Skin epidermis (tissue), 12 donors: ENCODE measurements around the gene AVP.

ENCODE experiments used
- H3K27ac ChIP-seq, 21 experiments: fragments of 200-600 bp; sonication (generic) in 11 of 21; one replicate each; pipeline ENCODE4 v1.5.0; 2020; ENCODE audit warnings: mild to moderate bottlenecking in 3 of 21, inconsistent platforms in 2 of 21, moderate library complexity in 2 of 21
- H3K4me3 ChIP-seq, 7 experiments: fragments of 200-600 bp; sonication (generic) in 2 of 7; one replicate each; pipeline ENCODE4 v1.5.0; 2020; ENCODE audit warnings: inconsistent platforms in 2 of 7, mild to moderate bottlenecking in 2 of 7, moderate library complexity in 1 of 7

AVP gene

GRCh38 chr20:3111995-3112394 lies 27.5 kb upstream of the AVP start:
- Histone ChIP-seq H3K4me3 (no peak overlapping the region), H3K27ac (no peak overlapping the region)

GRCh38 chr20:3111507-3111906 lies 27.0 kb upstream of the AVP start:
- Histone ChIP-seq H3K4me3 (no peak overlapping the region), H3K27ac (no peak overlapping the region)

GRCh38 chr20:3109350-3110302 lies 25.1 kb upstream of the AVP start:
- Histone ChIP-seq H3K27ac (no peak overlapping the region), H3K4me3 (no peak overlapping the region)

GRCh38 chr20:3107464-3108025 lies 23.0 kb upstream of the AVP start:
- no peak overlapping the region for H3K4me3 ChIP-seq
- H3K27ac ChIP-seq: no peak overlapping the region

- Histone ChIP-seq H3K4me3 (no peak overlapping the region), H3K27ac (no peak overlapping the region)
These were observed 22.3 kb upstream of the AVP start for GRCh38 chr20:3106658-3107463.

GRCh38 chr20:3106185-3106584 lies 21.7 kb upstream of the AVP start:
- Histone ChIP-seq H3K27ac (no peak overlapping the region), H3K4me3 (no peak overlapping the region)

GRCh38 chr20:3105256-3106137 lies 21.0 kb upstream of the AVP start:
- no peak overlapping the region for H3K4me3 ChIP-seq
- no peak overlapping the region for H3K27ac ChIP-seq

GRCh38 chr20:3103369-3104032 lies 19.0 kb upstream of the AVP start:
- no peak overlapping the region for H3K27ac ChIP-seq
- no peak overlapping the region for H3K4me3 ChIP-seq

- H3K27ac ChIP-seq: no peak overlapping the region
These were observed 18.2 kb upstream of the AVP start for GRCh38 chr20:3102575-3103368.

GRCh38 chr20:3101737-3102574 lies 17.4 kb upstream of the AVP start:
- Histone ChIP-seq H3K4me3 (no peak overlapping the region), H3K27ac (no peak overlapping the region)

More at GRCh38 chr20:3102575-3103368, 18.2 kb upstream of the AVP start:
- H3K4me3 ChIP-seq: no peak overlapping the region

GRCh38 chr20:3101251-3101650 lies 16.7 kb upstream of the AVP start:
- no peak overlapping the region for H3K27ac ChIP-seq
- no peak overlapping the region for H3K4me3 ChIP-seq

GRCh38 chr20:3100480-3100879 lies 16.0 kb upstream of the AVP start:
- Histone ChIP-seq H3K27ac (no peak overlapping the region), H3K4me3 (no peak overlapping the region)

- no peak overlapping the region for H3K27ac ChIP-seq
- no peak overlapping the region for H3K4me3 ChIP-seq
These were observed 10.5 kb upstream of the AVP start for GRCh38 chr20:3094848-3095629.

GRCh38 chr20:3093861-3094361 lies 9.4 kb upstream of the AVP start:
- Histone ChIP-seq H3K27ac (no peak overlapping the region), H3K4me3 (no peak overlapping the region)

GRCh38 chr20:3092611-3093379 lies 8.3 kb upstream of the AVP start:
- Histone ChIP-seq H3K27ac (peak overlapping the region in 4 of 21 experiments; percentile 5 to 52 (median 30)), H3K4me3 (peak overlapping the region; percentile 19 to 41 (median 24))

GRCh38 chr20:3090565-3090964 lies 6.0 kb upstream of the AVP start:
- Histone ChIP-seq H3K4me3 (no peak overlapping the region), H3K27ac (no peak overlapping the region)
